ENCODE data around the gene HORMAD2. TPM values are rescaled to one million over a fixed set of nuclear protein-coding genes. Genes with fewer than 3 reads are reported as not detected.
A peak's percentile ranks its signal among the peaks of the same experiment; 100 is the strongest.

HORMAD2 gene
- total and polyA plus RNA-seq, 3 experiments from 2014 or later = not detected

DNA sequence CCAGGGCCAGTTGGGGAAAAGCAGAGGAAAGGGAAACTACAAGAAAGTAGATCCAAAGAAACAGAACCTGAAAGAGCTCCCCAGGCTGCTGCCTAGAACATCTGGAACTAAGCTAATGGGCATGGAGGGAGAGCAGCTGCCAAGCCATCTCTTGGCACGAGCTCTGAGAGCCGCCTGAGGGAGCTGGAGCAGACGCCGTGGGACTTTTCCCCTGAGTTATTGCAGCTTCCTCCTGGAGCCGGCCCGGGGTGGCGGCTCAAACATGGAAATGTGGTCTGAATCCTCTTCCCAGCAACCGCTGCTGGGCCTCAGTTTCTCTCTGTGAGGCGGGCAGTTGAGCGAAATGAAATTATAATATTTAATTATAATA is 124.5 kb downstream of the HORMAD2 start:
- POLR2A ChIA-PET = no interaction called here
- H3K27ac Mint-ChIP-seq = peak overlapping the region in 1 of 8 donors; percentile 42
- Histone ChIP-seq H3K27me3 (ENCODE audit: insufficient read depth, low read length, poor library complexity, severe bottlenecking) (no peaks in the 10 kb centered on the region), H3K4me3 (ENCODE audit: low read length) (no peak overlapping the region), H3K27ac (ENCODE audit: low read depth, low read length) (no peak overlapping the region), H3K36me3 (ENCODE audit: insufficient read depth, low read length) (no peaks in the 10 kb centered on the region), H3K4me1 (ENCODE audit: insufficient read depth, low read length) (no peaks in the 10 kb centered on the region), H3K9me3 (ENCODE audit: low read length) (no peaks in the 10 kb centered on the region)
- no peak overlapping the region for H3K4me3 Mint-ChIP-seq
- H3K36me3 Mint-ChIP-seq = no peaks in the 10 kb centered on the region
- H3K27me3 Mint-ChIP-seq = peaks cover 0 to 4% of the 10 kb centered on the region in 2 donors
- H3K4me1 Mint-ChIP-seq = no peaks in the 10 kb centered on the region
- DNase-seq = no peak
- CTCF ChIA-PET = interaction anchor here (0.6 kb wide), 1 partner anchor 10 kb away, joined by 3 read pairs; no protein-coding TSS in a partner anchor
- H3K9me3 Mint-ChIP-seq = no peaks in the 10 kb centered on the region

DNA sequence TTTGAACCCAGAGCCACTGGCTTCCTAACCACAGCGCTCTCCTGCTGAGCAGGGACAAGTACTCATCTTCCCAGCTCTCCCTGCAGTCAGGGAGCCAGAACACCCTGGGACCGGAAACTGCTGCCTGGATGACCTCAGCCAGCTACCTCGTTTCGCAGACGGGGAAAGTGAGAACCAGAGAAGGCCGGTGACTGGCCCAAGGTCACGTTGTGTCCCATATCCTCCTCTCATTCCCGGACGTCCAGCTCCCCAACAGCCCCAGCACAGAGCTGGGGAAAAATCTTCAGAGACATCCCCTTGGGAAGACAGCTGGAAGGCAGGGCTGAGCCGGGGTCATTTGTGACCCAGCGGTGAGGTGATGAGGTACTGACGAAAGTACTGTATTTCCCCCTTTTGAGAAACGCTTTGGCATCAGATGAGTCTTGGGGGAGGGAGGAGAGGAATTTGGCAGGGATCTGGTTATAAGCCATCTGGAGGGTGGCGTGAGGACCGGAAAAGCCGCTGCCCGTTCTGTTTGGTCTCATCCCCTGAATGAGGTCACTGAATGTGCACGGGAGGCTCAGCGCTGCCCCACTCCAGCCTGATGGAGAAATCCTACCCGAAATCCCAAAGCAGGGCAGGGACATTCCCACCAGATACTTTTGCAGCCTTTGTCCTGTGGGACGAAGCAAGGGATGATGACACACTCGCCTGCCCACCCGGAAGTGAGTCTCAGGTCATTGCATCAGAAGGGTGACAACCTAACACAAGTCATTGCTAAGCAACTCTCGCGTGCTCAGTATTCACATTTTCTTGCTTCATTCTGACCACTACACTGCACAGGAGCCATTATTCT is 125.2 kb downstream of the HORMAD2 start:
- H3K27me3 ChIP-seq (ENCODE audit: insufficient read depth, low read length, poor library complexity, severe bottlenecking) = no peaks in the 10 kb centered on the region
- Mint-ChIP-seq H3K27ac (no peak overlapping the region), H3K4me3 (no peak overlapping the region), H3K36me3 (no peaks in the 10 kb centered on the region), H3K4me1 (no peaks in the 10 kb centered on the region), H3K27me3 (peaks cover 0 to 4% of the 10 kb centered on the region in 2 donors), H3K9me3 (no peaks in the 10 kb centered on the region)
- H3K4me1 ChIP-seq (ENCODE audit: insufficient read depth, low read length) = no peaks in the 10 kb centered on the region
- H3K9me3 ChIP-seq (ENCODE audit: low read length) = no peaks in the 10 kb centered on the region
- no peaks in the 10 kb centered on the region for H3K36me3 ChIP-seq (ENCODE audit: insufficient read depth, low read length)
- DNase-seq = no peak
- no peak overlapping the region for H3K27ac ChIP-seq (ENCODE audit: low read depth, low read length)
- CTCF ChIA-PET = interaction anchor here (0.6 kb wide), 1 partner anchor 9 kb away, joined by 3 read pairs; no protein-coding TSS in a partner anchor
- no peak overlapping the region for H3K4me3 ChIP-seq (ENCODE audit: low read length)
- POLR2A ChIA-PET = no interaction called here

GRCh38 chr22:30206944-30207343 is 126.7 kb downstream of the HORMAD2 start:
- POLR2A ChIA-PET = no interaction called here
- H3K27me3 ChIP-seq (ENCODE audit: insufficient read depth, low read length, poor library complexity, severe bottlenecking) = no peaks in the 10 kb centered on the region
- Mint-ChIP-seq H3K27me3 (peaks cover 0 to 4% of the 10 kb centered on the region in 2 donors), H3K27ac (no peak overlapping the region), H3K4me3 (no peak overlapping the region), H3K9me3 (no peaks in the 10 kb centered on the region), H3K36me3 (no peaks in the 10 kb centered on the region), H3K4me1 (no peaks in the 10 kb centered on the region)
- no peak overlapping the region for H3K4me3 ChIP-seq (ENCODE audit: low read length)
- H3K27ac ChIP-seq (ENCODE audit: low read depth, low read length) = no peak overlapping the region
- H3K4me1 ChIP-seq (ENCODE audit: insufficient read depth, low read length) = no peaks in the 10 kb centered on the region
- H3K9me3 ChIP-seq (ENCODE audit: low read length) = no peaks in the 10 kb centered on the region
- no peak for DNase-seq
- no peaks in the 10 kb centered on the region for H3K36me3 ChIP-seq (ENCODE audit: insufficient read depth, low read length)
- CTCF ChIA-PET = no interaction called here

DNA sequence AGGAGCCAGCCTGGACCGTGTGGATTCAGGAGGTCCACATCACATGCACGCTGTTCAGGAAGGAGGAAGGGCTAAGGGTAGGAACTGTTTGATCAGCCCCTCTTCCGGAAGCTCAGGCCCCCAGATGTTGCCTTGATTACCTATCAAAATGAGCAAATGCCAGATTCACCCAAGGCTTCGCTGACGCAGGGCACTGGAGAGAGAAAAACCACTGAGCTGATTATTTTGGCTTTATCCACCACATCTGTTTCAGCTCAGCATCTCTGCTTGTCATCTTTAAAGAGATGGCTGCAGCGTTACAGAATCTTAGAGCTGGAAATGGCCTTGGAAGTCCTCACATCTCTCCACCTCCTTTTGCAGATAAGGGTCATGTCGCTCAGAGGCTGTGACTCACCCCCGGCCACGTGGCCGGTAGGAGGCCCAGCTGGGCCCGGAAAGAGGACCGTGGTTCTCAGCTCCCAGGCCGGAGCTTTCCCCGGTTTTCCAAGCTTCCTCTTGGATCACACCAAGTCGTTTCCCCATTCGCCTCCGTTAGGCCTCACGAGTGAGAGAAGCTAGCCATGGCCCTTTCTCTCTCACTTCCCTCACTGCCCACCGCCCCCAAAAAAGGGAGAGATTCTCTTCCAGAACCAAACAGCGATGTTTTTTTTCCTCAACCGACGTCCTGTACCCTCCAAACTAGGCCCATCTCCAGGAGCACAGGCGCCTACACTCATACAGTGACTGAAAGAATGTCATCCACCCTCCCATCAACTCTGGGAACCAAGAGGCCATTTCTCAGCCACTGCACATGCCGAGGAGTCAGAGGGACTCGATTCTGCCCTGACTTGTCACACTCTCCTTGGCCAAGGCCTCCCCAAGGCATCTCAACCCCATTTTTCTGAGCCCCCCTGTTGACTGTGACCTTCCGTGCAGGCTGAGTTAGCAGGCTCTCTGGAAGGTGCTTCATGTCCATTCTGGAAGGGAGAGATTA is 128.7 kb downstream of the HORMAD2 start:
- ChIA-PET CTCF (no interaction called here), POLR2A (no interaction called here)
- Mint-ChIP-seq H3K27me3 (peaks cover 0 to 1% of the 10 kb centered on the region in 2 donors), H3K9me3 (no peaks in the 10 kb centered on the region), H3K27ac (peak overlapping the region in 2 of 8 donors; percentile 74 to 84), H3K36me3 (no peaks in the 10 kb centered on the region), H3K4me3 (no peak overlapping the region), H3K4me1 (peaks cover 0 to 7% (median 7%) of the 10 kb centered on the region in 3 donors)
- Histone ChIP-seq H3K4me3 (ENCODE audit: low read length) (no peak overlapping the region), H3K36me3 (ENCODE audit: insufficient read depth, low read length) (no peaks in the 10 kb centered on the region), H3K4me1 (ENCODE audit: insufficient read depth, low read length) (no peaks in the 10 kb centered on the region), H3K27me3 (ENCODE audit: insufficient read depth, low read length, poor library complexity, severe bottlenecking) (no peaks in the 10 kb centered on the region), H3K27ac (ENCODE audit: low read depth, low read length) (peak overlapping the region; percentile 18), H3K9me3 (ENCODE audit: low read length) (no peaks in the 10 kb centered on the region)
- no peak for DNase-seq

- Mint-ChIP-seq H3K36me3 (no peaks in the 10 kb centered on the region), H3K27ac (no peak overlapping the region), H3K9me3 (no peaks in the 10 kb centered on the region), H3K4me3 (no peak overlapping the region), H3K4me1 (peaks cover 0 to 9% (median 7%) of the 10 kb centered on the region in 3 donors), H3K27me3 (peaks cover 0 to 1% of the 10 kb centered on the region in 2 donors)
- Histone ChIP-seq H3K36me3 (ENCODE audit: insufficient read depth, low read length) (no peaks in the 10 kb centered on the region), H3K4me3 (ENCODE audit: low read length) (no peak overlapping the region), H3K27me3 (ENCODE audit: insufficient read depth, low read length, poor library complexity, severe bottlenecking) (no peaks in the 10 kb centered on the region), H3K4me1 (ENCODE audit: insufficient read depth, low read length) (no peaks in the 10 kb centered on the region), H3K27ac (ENCODE audit: low read depth, low read length) (no peak overlapping the region), H3K9me3 (ENCODE audit: low read length) (no peaks in the 10 kb centered on the region)
- POLR2A ChIA-PET = no interaction called here
- no peak for DNase-seq
- CTCF ChIA-PET = no interaction called here
These were observed 129.4 kb downstream of the HORMAD2 start for GRCh38 chr22:30209642-30210041.

- no peaks in the 10 kb centered on the region for H3K9me3 ChIP-seq (ENCODE audit: low read length)
- Mint-ChIP-seq H3K4me3 (no peak overlapping the region), H3K4me1 (peaks cover 0 to 13% (median 9%) of the 10 kb centered on the region in 3 donors), H3K27ac (no peak overlapping the region), H3K9me3 (no peaks in the 10 kb centered on the region), H3K27me3 (peaks cover 0 to 1% of the 10 kb centered on the region in 2 donors), H3K36me3 (no peaks in the 10 kb centered on the region)
- POLR2A ChIA-PET = no interaction called here
- H3K27ac ChIP-seq (ENCODE audit: low read depth, low read length) = no peak overlapping the region
- H3K36me3 ChIP-seq (ENCODE audit: insufficient read depth, low read length) = no peaks in the 10 kb centered on the region
- H3K4me3 ChIP-seq (ENCODE audit: low read length) = no peak overlapping the region
- no peak for DNase-seq
- H3K27me3 ChIP-seq (ENCODE audit: insufficient read depth, low read length, poor library complexity, severe bottlenecking) = no peaks in the 10 kb centered on the region
- CTCF ChIA-PET = no interaction called here
- H3K4me1 ChIP-seq (ENCODE audit: insufficient read depth, low read length) = no peaks in the 10 kb centered on the region
These were observed 130.1 kb downstream of the HORMAD2 start for GRCh38 chr22:30210235-30210909.

GRCh38 chr22:30211124-30211820 is 131.0 kb downstream of the HORMAD2 start:
- no peak overlapping the region for H3K4me3 ChIP-seq (ENCODE audit: low read length)
- H3K4me1 Mint-ChIP-seq = peaks cover 0 to 13% (median 10%) of the 10 kb centered on the region in 3 donors
- no peak overlapping the region for H3K27ac ChIP-seq (ENCODE audit: low read depth, low read length)
- H3K27me3 ChIP-seq (ENCODE audit: insufficient read depth, low read length, poor library complexity, severe bottlenecking) = no peaks in the 10 kb centered on the region
- no peaks in the 10 kb centered on the region for H3K4me1 ChIP-seq (ENCODE audit: insufficient read depth, low read length)
- H3K36me3 ChIP-seq (ENCODE audit: insufficient read depth, low read length) = no peaks in the 10 kb centered on the region
- DNase-seq = no peak
- no peaks in the 10 kb centered on the region for H3K36me3 Mint-ChIP-seq
- H3K27me3 Mint-ChIP-seq = peaks cover 0 to 1% of the 10 kb centered on the region in 2 donors
- no peaks in the 10 kb centered on the region for H3K9me3 Mint-ChIP-seq
- no peaks in the 10 kb centered on the region for H3K9me3 ChIP-seq (ENCODE audit: low read length)
- H3K27ac Mint-ChIP-seq = no peak overlapping the region
- CTCF ChIA-PET = no interaction called here
- POLR2A ChIA-PET = no interaction called here
- no peak overlapping the region for H3K4me3 Mint-ChIP-seq

Measured in CD8-positive, alpha-beta memory T cell (primary cell).